Suprapubic skin (tissue), 4 donors: ENCODE data around the gene CBLB. TPM values are rescaled to one million over a fixed set of nuclear protein-coding genes. Genes with fewer than 3 reads are reported as not detected.

ENCODE experiments used
- DNase-seq, 2 donors: peaks; one replicate each; pipeline ENCODE4 v3.0.0-alpha.2; 2019; ENCODE audit warnings: low spot score in 2 of 2
- H3K27ac ChIP-seq: fragments of 200-600 bp; sonication (generic); one replicate; pipeline ENCODE4 v1.5.1; 2019
- H3K27me3 ChIP-seq: fragments of 200-600 bp; sonication (generic); one replicate; pipeline ENCODE4 v1.5.1; 2019
- H3K36me3 ChIP-seq: fragments of 200-600 bp; sonication (generic); one replicate; pipeline ENCODE4 v1.5.1; 2019
- H3K4me1 ChIP-seq: fragments of 200-600 bp; sonication (generic); one replicate; pipeline ENCODE4 v1.5.1; 2019
- H3K4me3 ChIP-seq: fragments of 200-600 bp; sonication (generic); one replicate; pipeline ENCODE4 v1.5.1; 2019; ENCODE audit warnings: mild to moderate bottlenecking
- H3K9me3 ChIP-seq: fragments of 200-600 bp; sonication (generic); one replicate; pipeline ENCODE4 v1.5.1; 2019
- CTCF ChIP-seq, 2 donors: fragments of 200-600 bp in 1 of 2; fragments of 450-650 bp in 1 of 2; sonication (generic) in 1 of 2; IDR thresholded peaks; one replicate each; pipeline ENCODE4 v1.5.1; 2016 to 2019; ENCODE audit warnings: antibody characterized with exemption in 2 of 2, mild to moderate bottlenecking in 1 of 2, moderate library complexity in 1 of 2
- EP300 ChIP-seq: sonication (generic); formaldehyde crosslinking; IDR thresholded peaks from one replicate; pipeline ENCODE4 v1.6.1; 2017; ENCODE audit warnings: antibody characterized with exemption
- POLR2A ChIP-seq, 2 donors: fragments of 450-650 bp; IDR thresholded peaks; one replicate each; pipeline ENCODE4 v1.6.1; 2017; ENCODE audit warnings: antibody characterized with exemption in 2 of 2, mild to moderate bottlenecking in 2 of 2, moderate library complexity in 2 of 2
- POLR2AphosphoS5 ChIP-seq, 3 donors: sonication (generic); formaldehyde crosslinking; IDR thresholded peaks; one replicate each; pipeline ENCODE4 v1.6.1; 2017; ENCODE audit warnings: antibody characterized with exemption in 3 of 3
- WGBS: methylation state at CpG from one replicate; pipeline ENCODE4 v1.1.5; 2018; 5-methylcytosine and 5-hydroxymethylcytosine counted together
- total RNA-seq, 4 donors: library from RNA; depleted of rRNA; stranded (reverse); fragments of >200 nt; gene quantifications; one replicate each; pipeline ENCODE4 v1.1.0, GENCODE V29; 2016

The CBLB gene
- total RNA-seq, 4 donors from 2014 or later, result 16.8 to 43.8 (median 25.2) TPM

DNA sequence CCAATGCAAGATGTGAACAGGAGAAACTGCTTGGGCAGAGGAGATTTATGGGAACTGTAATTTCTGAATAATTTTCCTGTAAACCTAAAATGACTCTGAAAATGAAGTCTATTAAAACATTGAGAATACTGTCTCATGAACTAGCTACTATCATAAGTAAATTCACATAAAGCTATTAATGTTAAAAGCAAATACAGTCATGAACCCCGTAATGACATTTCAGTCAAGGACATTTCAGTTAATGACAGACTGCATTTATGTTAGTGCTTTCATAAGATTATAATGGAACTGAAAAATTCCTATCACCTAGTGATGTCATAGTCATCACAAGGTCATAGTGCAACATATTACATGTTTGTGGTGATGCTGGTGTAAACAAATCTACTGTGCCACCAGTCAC, 17.2 kb downstream of the CBLB start:
- 94% methylated on average over 1 of the region's 1 CpG for WGBS
- H3K36me3 ChIP-seq, result peaks cover 31% of the 10 kb centered on the region
- no peak for TF ChIP-seq CTCF (IDR thresholded peaks at IDR 0.05)
- no peak overlapping the region for H3K27ac ChIP-seq
- no peak overlapping the region for H3K4me3 ChIP-seq
- H3K27me3 ChIP-seq, result no peaks in the 10 kb centered on the region
- H3K9me3 ChIP-seq, result no peaks in the 10 kb centered on the region
- DNase-seq, result no peak
- peaks cover 15% of the 10 kb centered on the region for H3K4me1 ChIP-seq

- peaks cover 31% of the 10 kb centered on the region for H3K36me3 ChIP-seq
- 87% methylated on average over 2 of the region's 2 CpGs for WGBS
- H3K4me1 ChIP-seq, result peaks cover 19% of the 10 kb centered on the region
- TF ChIP-seq POLR2A (IDR thresholded peaks at IDR 0.05), result no peak
- TF ChIP-seq CTCF (IDR thresholded peaks at IDR 0.05), result no peak
- no peak for TF ChIP-seq EP300
- TF ChIP-seq POLR2AphosphoS5 (IDR thresholded peaks at IDR 0.05), result no peak
- no peaks in the 10 kb centered on the region for H3K27me3 ChIP-seq
- no peak overlapping the region for H3K4me3 ChIP-seq
- no peak for DNase-seq
- H3K27ac ChIP-seq, result no peak overlapping the region
- no peaks in the 10 kb centered on the region for H3K9me3 ChIP-seq
Observed at GRCh38 chr3:105851176-105851575, 17.6 kb downstream of the CBLB start.

DNA sequence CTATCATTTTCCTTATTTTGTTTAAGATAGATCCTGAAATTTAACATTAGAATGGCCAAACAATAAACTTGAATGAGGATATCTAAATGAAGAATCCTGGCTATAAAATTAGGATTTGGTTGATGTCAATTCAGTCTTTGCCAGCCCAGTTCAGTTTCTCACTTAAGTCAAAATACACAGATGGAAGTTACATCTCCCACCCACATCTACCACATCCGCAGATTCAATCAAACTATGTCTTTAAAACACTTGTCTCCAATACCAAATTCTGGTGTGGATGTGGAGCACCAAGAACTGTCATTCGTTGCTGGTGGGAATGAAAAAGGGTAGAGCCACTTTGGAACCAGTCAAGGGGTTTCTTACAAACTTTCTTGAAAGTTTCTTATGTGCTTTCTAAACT, 18.2 kb downstream of the CBLB start:
- H3K27me3 ChIP-seq, result no peaks in the 10 kb centered on the region
- H3K9me3 ChIP-seq, result no peaks in the 10 kb centered on the region
- H3K27ac ChIP-seq, result no peak overlapping the region
- no peak overlapping the region for H3K4me3 ChIP-seq
- TF ChIP-seq POLR2AphosphoS5 (IDR thresholded peaks at IDR 0.05), result no peak
- TF ChIP-seq POLR2A (IDR thresholded peaks at IDR 0.05), result no peak
- TF ChIP-seq CTCF (IDR thresholded peaks at IDR 0.05), result no peak
- TF ChIP-seq EP300, result no peak
- H3K36me3 ChIP-seq, result peaks cover 31% of the 10 kb centered on the region
- no peak for DNase-seq
- WGBS, result 94% methylated on average over 2 of the region's 2 CpGs
- H3K4me1 ChIP-seq, result peaks cover 25% of the 10 kb centered on the region

DNA sequence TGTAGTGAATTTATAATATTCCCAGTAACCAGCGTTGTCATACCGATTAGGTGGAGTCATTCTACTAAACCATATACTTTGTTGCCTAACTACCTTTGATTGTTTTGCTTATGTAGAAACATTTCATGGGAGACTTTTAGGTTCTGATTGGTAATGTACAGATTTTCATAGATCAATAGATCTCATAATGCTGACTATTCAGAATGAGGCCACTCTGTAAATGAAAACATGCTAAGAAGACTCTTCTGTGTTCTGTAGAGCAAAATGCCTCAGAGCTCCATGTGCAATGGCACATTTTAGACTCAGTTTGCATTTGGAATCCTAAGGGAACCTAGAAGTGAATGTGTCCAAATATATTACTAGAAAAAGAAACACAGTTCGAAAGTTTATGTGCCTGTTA, 20.0 kb downstream of the CBLB start:
- WGBS, result 94% methylated on average over 3 of the region's 3 CpGs
- Histone ChIP-seq H3K9me3 (no peaks in the 10 kb centered on the region), H3K36me3 (peaks cover 26% of the 10 kb centered on the region), H3K4me1 (peaks cover 40% of the 10 kb centered on the region), H3K4me3 (no peak overlapping the region), H3K27ac (no peak overlapping the region), H3K27me3 (no peaks in the 10 kb centered on the region)
- no peak for DNase-seq
- TF ChIP-seq POLR2A (IDR thresholded peaks at IDR 0.05) (no peak), POLR2AphosphoS5 (IDR thresholded peaks at IDR 0.05) (no peak), EP300 (no peak), CTCF (IDR thresholded peaks at IDR 0.05) (no peak)

DNA sequence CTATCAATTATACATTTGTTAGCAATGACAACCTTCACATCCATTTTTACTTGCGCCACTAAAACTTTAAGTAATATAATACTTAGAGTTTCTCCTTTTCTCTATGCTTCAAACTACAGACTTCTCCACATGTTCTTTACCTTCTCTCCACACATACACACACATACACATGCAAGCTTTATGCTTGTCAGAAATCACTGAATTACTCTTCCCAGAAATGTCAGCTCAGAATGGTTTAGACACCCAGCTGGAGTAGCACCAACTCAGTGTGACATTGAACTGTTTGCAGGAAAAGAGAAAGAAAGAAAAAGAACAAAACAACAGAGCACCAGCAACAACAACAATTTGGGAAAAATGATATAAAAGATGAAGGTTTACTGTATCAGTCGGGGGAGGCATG, 20.9 kb downstream of the CBLB start:
- Histone ChIP-seq H3K27me3 (no peaks in the 10 kb centered on the region), H3K9me3 (no peaks in the 10 kb centered on the region), H3K4me1 (peaks cover 40% of the 10 kb centered on the region), H3K4me3 (no peak overlapping the region), H3K27ac (no peak overlapping the region), H3K36me3 (peaks cover 22% of the 10 kb centered on the region)
- TF ChIP-seq CTCF (IDR thresholded peaks at IDR 0.05) (no peak), EP300 (no peak)
- WGBS, result 94% methylated on average over 2 of the region's 2 CpGs
- no peak for DNase-seq
